GM19452 (cell line): Measurements from ENCODE around the gene C12orf43.

Experiments
- ATAC-seq: cut with Tn5 transposase; IDR thresholded peaks from one replicate; pipeline ENCODE4 v1.9.1; 2021; ENCODE audit not compliant: unreplicated experiment

C12orf43 gene

GRCh38 chr12:121033625-121034349 lies 17.5 kb upstream of the C12orf43 start:
- no peak for ATAC-seq

DNA sequence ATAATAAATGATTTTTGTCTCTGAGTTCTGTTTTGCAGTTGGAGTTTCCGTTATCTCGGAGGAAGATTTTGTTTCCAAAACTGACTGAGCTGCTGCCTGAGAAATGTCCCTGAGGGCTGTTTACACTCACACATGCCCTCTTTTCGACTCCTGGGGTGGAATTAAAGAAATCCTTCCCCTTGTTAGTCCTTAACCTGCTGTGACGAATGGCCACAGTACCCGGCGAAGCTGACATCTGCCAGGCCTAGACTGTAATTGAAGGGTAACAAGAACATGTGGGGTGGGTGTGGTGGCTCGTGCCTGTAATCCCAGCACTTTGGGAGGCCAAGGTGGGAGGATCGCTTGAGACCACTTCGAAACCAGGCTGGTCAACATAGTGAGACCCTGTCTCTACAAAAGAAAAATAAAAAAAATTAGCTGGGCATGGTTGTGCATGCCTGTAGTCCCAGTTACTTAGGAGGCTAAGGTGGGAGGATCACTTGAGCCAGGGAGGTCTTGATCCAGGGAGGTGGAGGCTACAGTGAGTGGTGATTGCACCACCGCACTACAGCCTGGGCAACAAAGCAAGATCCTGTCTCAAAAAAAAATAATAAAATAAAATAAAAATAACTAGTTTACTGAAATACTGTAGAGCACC lies 14.4 kb upstream of the C12orf43 start:
- no peak for ATAC-seq

DNA sequence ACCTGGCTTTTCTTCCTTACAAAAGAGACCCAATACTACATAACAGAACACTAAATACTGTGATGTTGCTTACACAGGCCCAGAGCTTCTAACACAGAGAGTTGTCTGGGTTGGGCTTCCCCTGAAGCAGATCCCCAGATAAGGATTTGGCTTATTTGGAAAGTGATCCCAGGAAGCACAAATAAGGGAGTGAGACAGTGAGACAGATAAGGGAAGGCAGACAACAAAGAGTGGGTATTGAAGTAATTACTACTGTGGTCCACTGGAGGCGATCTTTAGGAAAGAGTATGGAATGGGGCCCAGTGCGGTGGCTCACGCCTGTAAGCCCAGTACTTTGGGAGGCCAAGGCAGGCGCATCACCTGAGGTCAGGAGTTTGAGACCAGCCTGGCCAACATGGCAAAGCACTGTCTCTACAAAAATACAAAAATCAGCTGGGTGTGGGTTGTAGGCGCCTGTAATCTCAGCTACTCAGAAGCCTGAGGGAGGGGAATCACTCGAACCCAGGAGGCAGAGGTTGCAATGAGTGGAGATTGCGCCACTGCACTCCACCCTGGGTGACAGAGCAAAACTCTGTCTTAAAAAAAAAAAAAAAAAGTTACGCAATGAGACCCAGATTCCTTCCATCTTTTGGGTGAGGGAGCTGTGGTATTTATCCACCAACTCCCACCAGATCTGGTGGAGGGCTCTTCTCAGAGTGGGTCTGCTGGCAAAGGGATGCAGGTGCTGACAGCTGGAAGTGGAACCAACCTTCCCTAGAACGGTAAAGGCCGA lies 10.2 kb upstream of the C12orf43 start:
- ATAC-seq: no peak

DNA sequence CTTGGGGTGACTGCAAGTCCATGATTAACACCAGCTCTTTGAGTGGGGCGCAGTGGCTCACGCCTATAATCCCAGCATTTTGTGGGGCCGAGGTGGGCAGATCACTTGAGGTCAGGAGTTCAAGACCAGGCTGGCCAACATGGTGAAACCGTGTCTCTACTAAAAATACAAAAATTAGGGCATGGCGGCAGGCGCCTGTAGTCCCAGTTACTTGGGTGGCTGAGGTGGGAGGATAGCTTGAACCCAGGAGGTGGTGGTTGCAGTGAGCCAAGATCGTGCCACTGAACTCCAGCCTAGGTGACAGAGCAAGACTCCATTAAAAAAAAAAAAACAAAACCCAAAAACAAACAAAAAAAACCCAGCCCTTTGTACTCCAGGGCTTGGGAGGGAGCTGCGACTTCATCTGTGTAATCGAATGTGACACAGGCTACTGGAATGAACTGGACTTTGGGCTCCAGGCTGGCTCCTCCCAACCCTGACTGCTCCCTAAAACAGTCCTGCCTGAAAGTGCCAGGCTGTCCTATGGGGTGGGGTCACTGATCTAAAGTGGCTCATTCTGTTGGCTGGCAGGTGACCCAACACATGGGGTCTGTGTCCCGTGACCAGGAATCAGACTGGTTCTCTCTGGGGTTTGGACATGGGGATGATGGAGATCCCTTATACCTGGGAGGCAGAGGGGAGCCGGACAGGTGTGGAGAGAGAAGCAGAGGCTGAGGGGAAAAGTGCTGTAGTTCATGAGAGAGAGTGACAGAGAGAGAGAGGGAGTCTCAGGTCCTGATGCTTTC lies 9.3 kb upstream of the C12orf43 start:
- ATAC-seq: no peak

GRCh38 chr12:121023799-121024198 lies 7.5 kb upstream of the C12orf43 start:
- ATAC-seq: no peak

GRCh38 chr12:121022713-121023112 lies 6.4 kb upstream of the C12orf43 start:
- ATAC-seq: no peak

GRCh38 chr12:121021754-121022153 lies 5.5 kb upstream of the C12orf43 start:
- no peak for ATAC-seq

- no peak for ATAC-seq
Observed at GRCh38 chr12:121018860-121019617, 2.8 kb upstream of the C12orf43 start.

DNA sequence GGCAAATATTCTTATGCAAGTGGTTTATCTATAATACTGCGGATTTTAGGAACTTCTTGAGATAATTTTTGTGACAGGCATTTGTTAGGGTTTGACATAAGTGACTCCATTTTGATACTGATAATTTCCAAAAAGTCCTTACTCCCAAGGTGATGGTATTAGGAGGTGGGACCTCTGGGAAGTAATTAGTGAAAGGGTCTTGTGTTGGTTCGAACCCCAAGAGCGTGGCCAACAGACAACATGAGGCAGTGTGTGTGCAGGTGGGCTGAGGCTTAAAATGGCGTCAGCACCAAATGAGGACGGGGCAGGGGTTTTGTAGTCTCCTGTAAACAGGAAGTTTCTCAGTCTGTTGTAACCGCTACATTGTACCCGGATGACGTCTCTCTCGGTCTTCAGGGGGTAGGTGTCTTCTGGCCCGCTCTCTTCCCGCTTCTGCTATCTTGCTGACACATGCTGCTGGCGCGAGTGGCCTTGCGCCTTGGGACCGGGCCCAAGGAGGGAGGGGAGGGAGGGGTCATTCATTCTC lies 1.7 kb upstream of the C12orf43 start:
- ATAC-seq: no peak

DNA sequence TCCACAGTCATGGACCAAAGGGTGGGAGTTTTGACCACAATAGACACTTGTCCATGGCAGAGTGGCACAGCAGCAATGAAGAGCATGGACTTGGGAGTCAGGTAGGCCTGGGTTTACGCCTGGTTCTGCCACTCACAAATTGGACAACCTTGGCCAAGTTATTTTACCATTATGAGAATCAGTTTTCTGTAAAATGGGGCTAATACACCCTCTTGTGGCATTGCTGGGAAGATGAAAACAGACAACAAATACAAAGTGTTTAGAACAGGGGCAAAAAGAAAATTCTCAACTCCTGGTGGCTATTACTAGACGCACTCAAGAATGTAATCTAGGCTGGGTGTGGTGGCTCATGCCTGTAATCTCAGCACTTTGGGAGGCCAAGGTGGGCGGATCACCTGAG lies 2.6 kb downstream of the C12orf43 start:
- ATAC-seq: no peak

DNA sequence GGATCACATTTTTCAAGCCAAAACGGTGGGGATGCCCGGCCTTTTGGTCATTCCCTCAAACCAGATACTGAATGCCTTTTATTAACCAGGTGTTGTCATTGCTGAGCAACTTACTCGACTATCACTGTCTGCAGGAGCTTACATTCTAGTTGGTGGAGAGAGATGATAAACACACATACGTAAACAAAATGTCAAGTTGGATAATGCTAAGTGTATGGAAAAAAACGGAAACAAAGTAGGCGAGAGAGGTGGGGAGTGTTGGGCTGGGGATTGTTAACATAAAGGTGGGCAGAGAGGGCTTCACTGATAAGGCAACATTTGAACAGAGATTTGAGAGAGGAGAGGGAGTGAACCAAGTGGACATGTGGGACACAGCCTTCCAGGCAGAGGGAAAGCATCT lies 4.5 kb downstream of the C12orf43 start:
- ATAC-seq: no peak

DNA sequence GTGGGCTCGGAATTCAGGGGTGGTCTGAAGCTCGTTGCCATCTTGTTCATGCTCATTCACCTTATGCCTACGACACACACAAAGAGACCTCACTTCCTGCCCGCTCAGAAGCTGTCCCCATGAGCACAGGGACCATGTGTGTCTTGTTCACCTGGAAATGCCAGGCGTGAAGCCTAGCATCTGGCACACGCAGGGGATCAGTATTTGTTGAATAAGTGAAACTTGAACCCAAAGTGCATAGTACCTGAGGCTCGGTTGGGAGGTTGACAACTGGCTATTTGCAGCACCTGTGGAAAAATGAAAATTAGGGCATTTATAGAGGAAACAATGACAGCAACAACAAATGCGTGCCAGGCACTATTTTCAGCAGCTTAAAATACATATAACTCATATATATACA lies 5.4 kb downstream of the C12orf43 start:
- ATAC-seq: no peak

GRCh38 chr12:121009741-121010140 lies 6.5 kb downstream of the C12orf43 start:
- ATAC-seq: no peak

DNA sequence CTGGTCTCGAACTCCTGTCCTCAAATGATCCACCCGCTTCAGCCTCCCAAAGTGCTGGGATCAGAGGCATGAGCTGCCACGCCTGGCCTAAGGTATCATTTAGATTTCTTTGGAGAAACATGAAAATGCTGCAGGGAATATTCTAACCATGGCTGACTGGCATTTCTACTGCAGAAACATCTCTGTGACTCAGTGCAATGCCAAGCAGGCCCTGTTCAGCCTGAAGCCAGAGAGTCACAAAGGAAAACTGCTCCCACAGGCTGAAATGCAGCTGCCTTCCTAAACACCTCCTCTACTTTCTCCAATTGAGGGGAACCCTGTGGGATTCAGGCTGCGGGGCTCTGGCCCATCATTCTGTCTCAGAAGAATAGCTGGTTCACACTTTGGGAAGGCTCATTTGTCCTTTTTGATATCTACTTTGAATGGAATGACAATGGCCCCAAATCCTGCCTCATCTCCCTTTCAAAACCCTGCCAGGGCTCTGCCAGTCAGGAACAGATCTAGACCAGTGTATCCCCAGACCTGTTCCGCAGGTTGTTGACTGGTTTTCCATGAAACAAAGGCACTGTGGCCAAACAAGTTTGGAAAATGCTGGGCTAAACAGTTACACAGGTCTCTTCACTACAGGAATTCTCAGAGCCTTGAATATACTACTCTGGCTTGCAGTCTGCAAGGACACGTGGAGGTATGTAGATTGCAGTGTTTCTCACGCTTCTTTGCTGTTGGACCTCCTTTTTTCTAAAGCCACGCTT lies 7.8 kb downstream of the C12orf43 start:
- no peak for ATAC-seq

DNA sequence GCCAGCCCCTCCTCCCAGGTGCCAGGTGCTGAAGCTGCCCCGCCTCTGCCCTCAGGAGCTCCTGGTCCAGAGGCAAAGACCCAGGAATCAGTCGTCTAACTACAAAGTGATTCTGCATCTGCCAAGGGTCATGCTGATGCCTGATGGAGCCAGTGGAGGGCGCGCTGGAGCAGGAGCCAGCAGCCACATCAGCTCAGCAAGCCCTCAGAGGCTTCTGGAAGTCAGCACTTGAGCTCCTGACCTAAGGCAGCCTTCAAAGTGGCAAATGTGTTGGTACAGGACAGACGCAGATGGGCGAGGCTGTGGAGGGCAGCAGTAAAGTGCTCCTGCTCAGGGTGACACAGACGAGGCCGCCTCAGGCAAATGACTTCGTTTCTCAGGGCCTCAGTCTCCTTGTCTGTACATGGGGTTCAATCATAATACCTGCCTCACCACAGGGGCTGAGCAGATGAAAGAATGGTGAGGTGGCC lies 10.9 kb downstream of the C12orf43 start:
- ATAC-seq: no peak

DNA sequence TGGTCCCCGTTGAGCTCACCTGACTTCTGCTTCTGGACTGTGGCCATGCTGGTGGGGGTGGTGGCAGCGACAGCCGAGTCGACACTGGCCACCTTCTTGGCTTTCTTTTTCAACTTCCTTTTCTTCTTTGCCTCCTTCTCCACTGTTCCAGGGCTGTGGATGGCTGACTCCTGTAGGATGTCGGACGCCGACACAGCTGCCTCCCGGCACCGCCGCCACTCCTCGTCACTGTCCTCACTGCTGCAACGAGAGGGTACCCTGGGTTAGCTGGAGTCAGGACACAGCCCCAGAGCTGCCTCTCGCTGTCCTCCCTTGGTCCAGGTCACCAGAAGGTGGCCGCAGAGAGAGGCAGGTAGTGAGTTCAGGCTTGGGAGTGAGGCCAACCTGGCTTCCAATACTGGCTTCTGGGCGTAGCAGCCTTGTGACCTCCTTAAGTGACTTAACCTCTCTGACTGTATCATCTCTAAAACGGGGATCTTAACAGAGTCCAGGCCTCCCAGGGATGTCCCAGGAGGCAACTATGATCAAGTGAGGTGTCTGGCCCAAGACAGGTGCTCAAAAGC lies 12.0 kb downstream of the C12orf43 start:
- ATAC-seq: no peak

- ATAC-seq: no peak
Observed at GRCh38 chr12:121003650-121004049, 12.6 kb downstream of the C12orf43 start.

GRCh38 chr12:121001841-121002483 lies 14.3 kb downstream of the C12orf43 start:
- no peak for ATAC-seq

DNA sequence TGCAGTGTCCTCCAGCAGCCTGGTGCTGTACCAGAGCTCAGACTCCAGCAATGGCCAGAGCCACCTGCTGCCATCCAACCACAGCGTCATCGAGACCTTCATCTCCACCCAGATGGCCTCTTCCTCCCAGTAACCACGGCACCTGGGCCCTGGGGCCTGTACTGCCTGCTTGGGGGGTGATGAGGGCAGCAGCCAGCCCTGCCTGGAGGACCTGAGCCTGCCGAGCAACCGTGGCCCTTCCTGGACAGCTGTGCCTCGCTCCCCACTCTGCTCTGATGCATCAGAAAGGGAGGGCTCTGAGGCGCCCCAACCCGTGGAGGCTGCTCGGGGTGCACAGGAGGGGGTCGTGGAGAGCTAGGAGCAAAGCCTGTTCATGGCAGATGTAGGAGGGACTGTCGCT lies 15.2 kb downstream of the C12orf43 start:
- ATAC-seq: no peak
